Erythroblast (primary cell): Measurements from ENCODE around the gene SUSD1.

ENCODE experiments used
- GATA1 ChIP-seq: IDR thresholded peaks from 2 replicates; pipeline ENCODE4 v1.6.1; 2011; ENCODE audit warnings: low read depth, mild to moderate bottlenecking, control low read depth, low read length, moderate library complexity
- POLR2A ChIP-seq: IDR thresholded peaks from 2 replicates; pipeline ENCODE4 v1.6.1; 2011; ENCODE audit warnings: mild to moderate bottlenecking, low read length

DNA sequence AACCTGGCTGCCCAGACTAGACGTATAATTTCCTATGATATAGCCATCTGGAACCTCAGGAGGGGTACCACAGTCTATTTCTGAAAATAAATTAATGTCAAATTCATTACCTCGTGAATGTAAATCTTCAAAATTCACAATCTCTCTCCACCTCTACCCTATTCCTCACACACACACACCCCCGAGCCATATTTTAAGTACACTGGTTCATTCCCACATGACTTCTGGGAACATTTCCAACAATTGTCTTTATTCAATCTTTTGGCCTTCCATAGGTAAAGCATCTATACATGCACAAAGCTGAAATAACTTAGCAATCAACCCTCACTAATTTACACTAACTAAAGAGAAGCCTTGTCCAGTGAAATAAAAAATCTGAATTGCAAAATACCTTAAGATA lies 32.7 kb downstream of the SUSD1 start:
- TF ChIP-seq POLR2A (no peak), GATA1 (no peak)
